ENCODE results near the gene OPA1.

Gene OPA1

DNA sequence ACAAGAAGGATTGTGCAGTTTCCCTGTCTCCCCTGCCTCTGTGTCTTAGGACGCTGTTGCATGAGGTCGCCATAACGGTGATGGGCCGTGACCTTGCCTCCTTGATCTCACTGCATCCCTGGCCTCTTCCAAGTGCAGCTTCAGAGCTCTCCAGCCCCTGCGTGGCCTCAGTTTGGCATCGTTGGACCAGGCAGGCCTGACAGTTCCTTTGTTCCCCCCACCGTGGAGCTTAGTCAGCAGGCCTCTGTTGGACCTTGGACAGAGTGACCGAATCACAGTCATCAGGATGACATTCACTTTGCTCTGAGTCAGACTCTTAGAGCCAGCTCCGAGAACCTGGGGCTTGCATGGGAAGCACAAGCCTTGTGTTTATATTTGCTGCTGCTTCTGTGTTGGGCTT is 139.4 kb downstream of the OPA1 start:
- ChIA-PET POLR2A (ENCODE audit: low non-redundant PET) (no interaction called here), CTCF (interaction anchor here (0.5 to 0.9 kb wide), 2 partner anchors 13 to 757 kb away, joined by 3 to 4 read pairs; no protein-coding TSS in a partner anchor)
- TF ChIP-seq, protein P1, sequence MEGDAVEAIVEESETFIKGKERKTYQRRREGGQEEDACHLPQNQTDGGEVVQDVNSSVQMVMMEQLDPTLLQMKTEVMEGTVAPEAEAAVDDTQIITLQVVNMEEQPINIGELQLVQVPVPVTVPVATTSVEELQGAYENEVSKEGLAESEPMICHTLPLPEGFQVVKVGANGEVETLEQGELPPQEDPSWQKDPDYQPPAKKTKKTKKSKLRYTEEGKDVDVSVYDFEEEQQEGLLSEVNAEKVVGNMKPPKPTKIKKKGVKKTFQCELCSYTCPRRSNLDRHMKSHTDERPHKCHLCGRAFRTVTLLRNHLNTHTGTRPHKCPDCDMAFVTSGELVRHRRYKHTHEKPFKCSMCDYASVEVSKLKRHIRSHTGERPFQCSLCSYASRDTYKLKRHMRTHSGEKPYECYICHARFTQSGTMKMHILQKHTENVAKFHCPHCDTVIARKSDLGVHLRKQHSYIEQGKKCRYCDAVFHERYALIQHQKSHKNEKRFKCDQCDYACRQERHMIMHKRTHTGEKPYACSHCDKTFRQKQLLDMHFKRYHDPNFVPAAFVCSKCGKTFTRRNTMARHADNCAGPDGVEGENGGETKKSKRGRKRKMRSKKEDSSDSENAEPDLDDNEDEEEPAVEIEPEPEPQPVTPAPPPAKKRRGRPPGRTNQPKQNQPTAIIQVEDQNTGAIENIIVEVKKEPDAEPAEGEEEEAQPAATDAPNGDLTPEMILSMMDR (conservative IDR thresholded peaks at IDR 0.05; ENCODE audit: low read depth): no peak
- peak; percentile 17 for DNase-seq (ENCODE audit: low spot score)
- no peak overlapping the region for H3K27ac ChIP-seq

DNA sequence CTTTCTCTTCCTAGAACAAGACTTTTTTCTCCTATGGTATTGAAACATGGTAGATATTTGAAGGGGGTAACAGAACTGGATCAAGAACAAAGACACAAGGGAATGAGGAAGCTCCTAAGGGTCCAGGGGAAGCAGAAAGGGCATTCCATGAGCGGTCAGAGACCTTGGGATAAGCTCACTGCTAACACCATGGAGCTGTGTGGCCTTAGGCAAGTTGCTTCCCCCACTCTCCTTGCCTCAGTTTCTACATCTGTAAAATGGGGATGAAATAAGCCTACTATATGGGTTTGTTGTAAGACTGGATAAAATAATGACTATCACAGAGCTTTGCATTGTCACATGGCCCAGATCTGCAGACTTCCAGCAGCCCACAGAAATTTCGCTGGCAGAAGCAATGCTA is 139.8 kb downstream of the OPA1 start:
- ChIA-PET POLR2A (ENCODE audit: low non-redundant PET) (no interaction called here), CTCF (interaction anchor here (0.5 to 0.9 kb wide), 3 partner anchors 14 to 757 kb away, joined by 3 to 4 read pairs (median 4); no protein-coding TSS in a partner anchor)
- TF ChIP-seq, protein P1 (conservative IDR thresholded peaks at IDR 0.05; ENCODE audit: low read depth): no peak
- H3K27ac ChIP-seq: no peak overlapping the region
- no peak for DNase-seq (ENCODE audit: low spot score)

DNA sequence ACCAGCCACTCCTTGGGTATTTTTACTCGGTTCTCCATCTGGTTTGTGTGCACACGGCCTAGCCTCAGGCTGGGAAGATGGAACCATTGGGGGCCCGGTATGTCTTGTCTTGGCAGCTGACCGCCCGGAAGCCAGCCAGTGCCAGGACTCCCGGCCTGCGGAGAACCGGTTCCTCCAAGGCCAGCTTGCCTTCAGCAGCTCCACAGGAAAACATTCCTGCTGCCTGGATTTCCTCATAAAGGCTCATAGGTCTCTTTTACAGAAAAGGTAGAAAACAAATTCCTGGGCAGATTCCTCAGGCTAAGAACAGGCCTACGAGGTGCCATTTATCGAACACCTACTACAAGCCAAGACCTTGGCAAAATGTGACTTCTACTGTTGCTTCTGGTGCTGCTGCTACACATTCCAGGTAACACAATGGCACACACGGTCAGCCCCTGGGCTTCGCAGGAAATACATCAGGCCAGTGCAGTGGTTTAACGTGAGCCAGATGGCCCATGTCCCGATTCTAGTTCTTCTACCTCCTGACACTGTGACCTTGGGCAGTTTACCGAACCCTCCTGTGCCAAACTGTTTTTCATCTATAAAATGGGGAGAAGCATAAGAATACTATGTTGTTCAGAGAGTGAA is 141.8 kb downstream of the OPA1 start:
- ChIA-PET POLR2A (ENCODE audit: low non-redundant PET) (no interaction called here), CTCF (no interaction called here)
- TF ChIP-seq, protein P1 (conservative IDR thresholded peaks at IDR 0.05; ENCODE audit: low read depth): no peak
- H3K27ac ChIP-seq: no peak overlapping the region
- DNase-seq (ENCODE audit: low spot score): no peak

DNA sequence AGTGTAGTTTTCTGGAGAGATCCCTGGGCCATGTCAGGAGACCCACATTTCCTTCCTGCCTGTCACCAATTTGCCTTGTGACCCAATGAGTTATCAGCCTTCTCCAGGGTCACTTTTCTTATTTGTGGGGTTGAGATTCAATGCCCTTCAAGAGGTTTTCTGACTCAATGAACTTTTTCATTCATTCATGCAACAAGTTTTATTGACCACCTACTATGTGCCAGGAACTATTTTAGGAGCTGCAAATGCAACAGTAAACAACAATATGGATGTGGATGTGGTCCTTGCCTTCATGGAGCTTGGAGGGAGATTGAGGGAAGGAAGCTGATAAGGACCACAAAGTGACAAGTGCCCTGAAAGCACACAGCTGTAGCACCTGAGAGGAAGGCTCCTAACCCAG is 142.8 kb downstream of the OPA1 start:
- ChIA-PET CTCF (no interaction called here), POLR2A (ENCODE audit: low non-redundant PET) (no interaction called here)
- TF ChIP-seq, protein P1 (conservative IDR thresholded peaks at IDR 0.05; ENCODE audit: low read depth): no peak
- DNase-seq (ENCODE audit: low spot score): no peak
- H3K27ac ChIP-seq: no peak overlapping the region

DNA sequence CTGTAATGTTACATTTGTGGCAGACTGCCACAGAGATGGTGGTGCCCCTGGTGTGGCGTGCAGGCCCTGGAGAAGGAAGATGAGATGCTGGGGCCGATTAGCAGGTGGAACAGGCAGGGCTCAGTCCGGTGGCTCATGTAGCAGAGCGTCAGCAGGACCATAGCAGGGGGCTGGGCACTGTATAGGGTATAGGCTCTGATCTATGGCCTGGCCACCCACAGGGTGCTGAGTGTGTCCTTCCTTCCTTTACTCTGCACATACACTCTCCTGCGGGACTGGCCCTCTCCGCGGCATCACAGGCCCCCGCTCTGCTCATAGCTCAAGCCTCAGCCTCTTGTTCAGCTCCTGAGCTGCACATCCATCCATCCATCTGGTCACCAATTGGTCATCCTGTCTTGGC is 143.6 kb downstream of the OPA1 start:
- ChIA-PET CTCF (no interaction called here), POLR2A (ENCODE audit: low non-redundant PET) (no interaction called here)
- no peak overlapping the region for H3K27ac ChIP-seq
- TF ChIP-seq, protein P1 (conservative IDR thresholded peaks at IDR 0.05; ENCODE audit: low read depth): no peak
- no peak for DNase-seq (ENCODE audit: low spot score)

DNA sequence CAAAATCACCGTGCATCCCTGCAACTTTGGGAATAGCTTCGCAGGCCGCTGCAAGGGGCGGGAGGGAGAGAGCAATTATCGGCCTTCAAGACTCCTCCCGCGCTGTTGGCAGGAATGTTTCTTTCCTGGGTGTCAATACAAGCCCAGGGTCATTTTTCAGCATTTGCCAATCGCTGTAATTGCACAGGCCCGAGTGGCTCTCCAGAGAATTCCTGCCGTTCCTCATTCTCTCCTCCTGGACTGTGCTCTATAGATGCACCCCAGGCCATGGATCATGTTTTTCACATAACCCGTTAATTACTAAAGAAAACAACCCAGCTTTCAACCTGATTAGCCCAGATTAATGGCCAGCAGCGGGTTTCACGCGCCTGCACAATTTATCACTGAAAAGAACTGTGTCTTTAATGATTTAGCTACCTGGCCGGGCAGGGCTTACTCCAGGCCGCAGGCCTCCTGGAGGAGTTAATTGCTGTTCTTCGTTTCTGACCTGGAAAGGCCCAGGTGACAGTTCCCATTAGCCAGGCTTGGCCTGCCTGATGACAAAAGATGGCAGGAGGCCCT is 144.3 kb downstream of the OPA1 start:
- H3K27ac ChIP-seq: no peak overlapping the region
- no peak for DNase-seq (ENCODE audit: low spot score)
- CTCF ChIA-PET: no interaction called here
- POLR2A ChIA-PET (ENCODE audit: low non-redundant PET): no interaction called here
- TF ChIP-seq, protein P1 (conservative IDR thresholded peaks at IDR 0.05; ENCODE audit: low read depth): no peak

Measured in RWPE1 (cell line).